ENCODE data around the gene SDK1.

- TF ChIP-seq CTCF (IDR thresholded peaks at IDR 0.05; ENCODE audit: low read depth, low read length, missing input control) = no peak
- TF ChIP-seq YY1 (IDR thresholded peaks at IDR 0.05) = no peak
- no peak for TF ChIP-seq REST (IDR thresholded peaks at IDR 0.05)
- TF ChIP-seq SP1 (IDR thresholded peaks at IDR 0.05) = no peak
- no peak for TF ChIP-seq ATF3 (IDR thresholded peaks at IDR 0.05)
- no peak for TF ChIP-seq EGR1 (IDR thresholded peaks at IDR 0.05; ENCODE audit: low read depth in 2 of 2)
- TF ChIP-seq GABPA (IDR thresholded peaks at IDR 0.05 in 1 of 2, conservative IDR thresholded peaks at IDR 0.05 in 1 of 2) = no peak
- TF ChIP-seq FOXA1 (IDR thresholded peaks at IDR 0.05) = no peak
- TF ChIP-seq RAD21 (IDR thresholded peaks at IDR 0.05) = no peak
- no peak for TF ChIP-seq JUND (IDR thresholded peaks at IDR 0.05)
Measured at GRCh38 chr7:4013793-4014192, 712.7 kb downstream of the SDK1 start.

All from liver (tissue), 3 donors.